H9 (cell line): ENCODE data around the gene DLG1. TPM values are rescaled to one million over a fixed set of nuclear protein-coding genes. Genes with fewer than 3 reads are reported as not detected.

Source experiments
- DNase-seq: peaks from one replicate; pipeline ENCODE4 v3.0.0-alpha.2; 2017
- H2AFZ ChIP-seq: one replicate; pipeline ENCODE4 v1.6.1; 2013; ENCODE audit warnings: mild to moderate bottlenecking, low read length, control low read depth, moderate library complexity
- H2AK5ac ChIP-seq: 2 replicates; pipeline ENCODE4 v1.6.1; 2013; ENCODE audit warnings: low read length, control low read depth, mixed read lengths; ENCODE audit not compliant: insufficient read length
- H2BK120ac ChIP-seq: one replicate; pipeline ENCODE4 v1.6.1; 2013; ENCODE audit warnings: low read depth, mild to moderate bottlenecking, low read length, control low read depth, inconsistent platforms; ENCODE audit not compliant: poor library complexity, severe bottlenecking
- H2BK12ac ChIP-seq: 2 replicates; pipeline ENCODE4 v1.6.1; 2013; ENCODE audit warnings: low read length, control low read depth, mixed read lengths, low read depth; ENCODE audit not compliant: insufficient read length
- H2BK15ac ChIP-seq: 2 replicates; pipeline ENCODE4 v1.6.1; 2013; ENCODE audit warnings: low read depth, low read length, control low read depth
- H2BK20ac ChIP-seq: one replicate; pipeline ENCODE4 v1.6.1; 2013; ENCODE audit warnings: low read depth, mild to moderate bottlenecking, low read length, control low read depth, inconsistent platforms; ENCODE audit not compliant: poor library complexity, severe bottlenecking
- H2BK5ac ChIP-seq: 2 replicates; pipeline ENCODE4 v1.6.1; 2013; ENCODE audit warnings: low read length, control low read depth, mixed read lengths; ENCODE audit not compliant: insufficient read length
- H3K14ac ChIP-seq: 2 replicates; pipeline ENCODE4 v1.6.1; 2013; ENCODE audit warnings: low read length, control low read depth; ENCODE audit not compliant: insufficient read depth
- H3K18ac ChIP-seq: 2 replicates; pipeline ENCODE4 v1.6.1; 2013; ENCODE audit warnings: low read depth, mild to moderate bottlenecking, mixed read lengths, low read length, control low read depth; ENCODE audit not compliant: insufficient read length
- H3K23ac ChIP-seq: 2 replicates; pipeline ENCODE4 v1.6.1; 2013; ENCODE audit warnings: low read length, control low read depth, mixed read lengths, low read depth; ENCODE audit not compliant: insufficient read length
- H3K23me2 ChIP-seq: 2 replicates; pipeline ENCODE4 v1.6.1; 2013; ENCODE audit warnings: low read depth, mild to moderate bottlenecking, mixed read lengths, low read length, control low read depth; ENCODE audit not compliant: insufficient read length, poor library complexity, severe bottlenecking
- H3K27ac ChIP-seq: 2 replicates; pipeline ENCODE4 v1.5.1; 2013; ENCODE audit warnings: low read length, control low read depth, mixed read lengths, low read depth; ENCODE audit not compliant: insufficient read length
- H3K27me3 ChIP-seq: 2 replicates; pipeline ENCODE4 v1.6.1; 2013; ENCODE audit warnings: low read length, control low read depth, inconsistent platforms; ENCODE audit not compliant: insufficient read depth
- H3K4ac ChIP-seq: 2 replicates; pipeline ENCODE4 v1.6.1; 2013; ENCODE audit warnings: low read depth, mild to moderate bottlenecking, control low read depth, inconsistent platforms, low read length, moderate library complexity
- H3K4me1 ChIP-seq: 2 replicates; pipeline ENCODE4 v1.6.1; 2013; ENCODE audit warnings: low read length, control low read depth, inconsistent platforms; ENCODE audit not compliant: insufficient read depth
- H3K4me2 ChIP-seq: 2 replicates; pipeline ENCODE4 v1.6.1; 2013; ENCODE audit warnings: low read length, control low read depth, mixed read lengths; ENCODE audit not compliant: insufficient read length, insufficient read depth
- H3K56ac ChIP-seq: 2 replicates; pipeline ENCODE4 v1.6.1; 2013; ENCODE audit warnings: low read depth, mild to moderate bottlenecking, mixed read lengths, low read length, control low read depth; ENCODE audit not compliant: insufficient read length
- H3K79me1 ChIP-seq: 2 replicates; pipeline ENCODE4 v1.6.1; 2013; ENCODE audit warnings: low read depth, mild to moderate bottlenecking, moderate library complexity, low read length, control low read depth, inconsistent platforms; ENCODE audit not compliant: insufficient read depth, poor library complexity, severe bottlenecking
- H3K79me2 ChIP-seq: 2 replicates; pipeline ENCODE4 v1.6.1; 2013; ENCODE audit warnings: low read length, control low read depth, inconsistent platforms; ENCODE audit not compliant: insufficient read depth
- H3K9ac ChIP-seq: 2 replicates; pipeline ENCODE4 v1.6.1; 2013; ENCODE audit warnings: low read length, control low read depth, mixed read lengths; ENCODE audit not compliant: insufficient read length; ENCODE audit errors: extremely low read depth
- H3K9me3 ChIP-seq: one replicate; pipeline ENCODE4 v1.6.1; 2013; ENCODE audit warnings: low read depth, low read length, inconsistent platforms; ENCODE audit not compliant: control insufficient read depth
- H3T11ph ChIP-seq: one replicate; pipeline ENCODE4 v1.6.1; 2013; ENCODE audit warnings: mild to moderate bottlenecking, low read length, control low read depth, inconsistent platforms
- H4K20me1 ChIP-seq: one replicate; pipeline ENCODE4 v1.6.1; 2013; ENCODE audit not compliant: control insufficient read depth, insufficient read length, insufficient read depth
- H4K5ac ChIP-seq: 2 replicates; pipeline ENCODE4 v1.6.1; 2013; ENCODE audit warnings: low read depth, mild to moderate bottlenecking, mixed read lengths, low read length, control low read depth; ENCODE audit not compliant: insufficient read length
- H4K8ac ChIP-seq: replicated peaks from 2 replicates; pipeline ENCODE4 v1.6.1; 2013; ENCODE audit warnings: low read length, control low read depth, mixed read lengths, low read depth; ENCODE audit not compliant: insufficient read length
- H4K91ac ChIP-seq: 2 replicates; pipeline ENCODE4 v1.6.1; 2013; ENCODE audit warnings: low read depth, mild to moderate bottlenecking, moderate library complexity, mixed read lengths, low read length, control low read depth; ENCODE audit not compliant: insufficient read length
- H3K27ac Mint-ChIP-seq, 3 experiments: 2 replicates in 2 of 3; 3 replicates in 1 of 3; pipeline ENCODE4 v1.8.0; 2020 to 2021; ENCODE audit warnings: mixed read lengths in 3 of 3, mild to moderate bottlenecking in 1 of 3, moderate library complexity in 1 of 3
- H3K27me3 Mint-ChIP-seq: 2 replicates; pipeline ENCODE4 v1.8.0; 2021; ENCODE audit warnings: low read depth, mild to moderate bottlenecking, moderate library complexity, mixed read lengths
- H3K36me3 Mint-ChIP-seq, 3 experiments: 2 replicates in 2 of 3; 3 replicates in 1 of 3; pipeline ENCODE4 v1.8.0; 2020 to 2021; ENCODE audit warnings: low read depth in 3 of 3, mixed read lengths in 3 of 3; ENCODE audit not compliant: insufficient read depth in 1 of 3
- H3K4me1 Mint-ChIP-seq, 2 experiments: 2 replicates each; pipeline ENCODE4 v1.8.0; 2020; ENCODE audit warnings: mixed read lengths in 2 of 2
- H3K4me3 Mint-ChIP-seq, 2 experiments: 2 replicates in 1 of 2; 3 replicates in 1 of 2; pipeline ENCODE4 v1.8.0; 2020 to 2021; ENCODE audit warnings: mild to moderate bottlenecking in 2 of 2, mixed read lengths in 2 of 2, moderate library complexity in 1 of 2
- H3K9me3 Mint-ChIP-seq, 2 experiments: 2 replicates in 1 of 2; 3 replicates in 1 of 2; pipeline ENCODE4 v1.8.0; 2020; ENCODE audit warnings: mild to moderate bottlenecking in 2 of 2, mixed read lengths in 2 of 2, moderate library complexity in 1 of 2
- WGBS: extraction: QIAGEN DNeasy Blood & Tissue Kit; methylation state at CpG from one replicate; pipeline ENCODE4 v1.1.7; 2013; ENCODE audit warnings: missing lambda C conversion rate, low lambda C conversion rate, mixed read lengths; ENCODE audit not compliant: insufficient read length; ENCODE audit errors: extremely low coverage; 5-methylcytosine and 5-hydroxymethylcytosine counted together
- total RNA-seq: library from RNA; stranded (reverse); gene quantifications from 2 replicates; pipeline ENCODE4 v1.2.1, GENCODE V29; 2021
- TF ChIP-seq, protein P1 (sequence below): fragments of 200-600 bp; sonication (generic); conservative IDR thresholded peaks from 3 replicates; pipeline ENCODE4 v1.8.0; 2021; ENCODE audit warnings: antibody characterized with exemption, mild to moderate bottlenecking

The DLG1 gene
- total RNA-seq, 1 experiment from 2014 or later, result 84.1 TPM

GRCh38 chr3:197256836-197257444, 41.5 kb downstream of the DLG1 start:
- no peaks in the 10 kb centered on the region for H4K20me1 ChIP-seq
- no CpG with 5 or more reads among the region's 3 CpGs for WGBS
- H3K27ac Mint-ChIP-seq, result peak overlapping the region in 1 of 3 experiments; percentile 89; a peak in 1 of 7 replicates

More at GRCh38 chr3:197256836-197257444, 41.5 kb downstream of the DLG1 start:
- Mint-ChIP-seq H3K4me3 (no peak overlapping the region), H3K4me1 (peaks cover 16 to 17% of the 10 kb centered on the region in 2 experiments), H3K9me3 (peaks cover 0 to 5% of the 10 kb centered on the region in 2 experiments; a peak in 1 of 5 replicates), H3K36me3 (peaks cover 7 to 15% (median 8%) of the 10 kb centered on the region in 3 experiments; a peak in 6 of 7 replicates), H3K27me3 (no peaks in the 10 kb centered on the region)
- no peak overlapping the region for H2BK12ac ChIP-seq
- no peak overlapping the region for H2BK20ac ChIP-seq
- no peak overlapping the region for H2BK120ac ChIP-seq
- no peak overlapping the region for H3K4me2 ChIP-seq
- H3K18ac ChIP-seq, result no peak overlapping the region
- H3K79me2 ChIP-seq, result peaks cover 6% of the 10 kb centered on the region; the same call in 1 of the 2 replicates
- DNase-seq, result no peak
- no peaks in the 10 kb centered on the region; the same call in 1 of the 2 replicates for H3K4me1 ChIP-seq
- no peak overlapping the region for H3K23ac ChIP-seq
- H2AK5ac ChIP-seq, result no peak overlapping the region
- no peak overlapping the region for H4K8ac ChIP-seq
- H3K14ac ChIP-seq, result no peak overlapping the region
- H3T11ph ChIP-seq, result no peak overlapping the region
- no peaks in the 10 kb centered on the region for H3K27me3 ChIP-seq
- no peaks in the 10 kb centered on the region for H3K9me3 ChIP-seq
- H2BK5ac ChIP-seq, result no peak overlapping the region
- H3K23me2 ChIP-seq, result no peaks in the 10 kb centered on the region
- H3K4ac ChIP-seq, result no peak overlapping the region
- no peak overlapping the region for H4K91ac ChIP-seq
- H3K27ac ChIP-seq, result no peak overlapping the region
- peaks cover 11% of the 10 kb centered on the region for H3K79me1 ChIP-seq
- no peak overlapping the region for H2BK15ac ChIP-seq
- H4K5ac ChIP-seq, result no peak overlapping the region
- no peak overlapping the region for H3K9ac ChIP-seq
- H3K56ac ChIP-seq, result no peak overlapping the region
- no peak overlapping the region for H2AFZ ChIP-seq
- TF ChIP-seq, protein P1, sequence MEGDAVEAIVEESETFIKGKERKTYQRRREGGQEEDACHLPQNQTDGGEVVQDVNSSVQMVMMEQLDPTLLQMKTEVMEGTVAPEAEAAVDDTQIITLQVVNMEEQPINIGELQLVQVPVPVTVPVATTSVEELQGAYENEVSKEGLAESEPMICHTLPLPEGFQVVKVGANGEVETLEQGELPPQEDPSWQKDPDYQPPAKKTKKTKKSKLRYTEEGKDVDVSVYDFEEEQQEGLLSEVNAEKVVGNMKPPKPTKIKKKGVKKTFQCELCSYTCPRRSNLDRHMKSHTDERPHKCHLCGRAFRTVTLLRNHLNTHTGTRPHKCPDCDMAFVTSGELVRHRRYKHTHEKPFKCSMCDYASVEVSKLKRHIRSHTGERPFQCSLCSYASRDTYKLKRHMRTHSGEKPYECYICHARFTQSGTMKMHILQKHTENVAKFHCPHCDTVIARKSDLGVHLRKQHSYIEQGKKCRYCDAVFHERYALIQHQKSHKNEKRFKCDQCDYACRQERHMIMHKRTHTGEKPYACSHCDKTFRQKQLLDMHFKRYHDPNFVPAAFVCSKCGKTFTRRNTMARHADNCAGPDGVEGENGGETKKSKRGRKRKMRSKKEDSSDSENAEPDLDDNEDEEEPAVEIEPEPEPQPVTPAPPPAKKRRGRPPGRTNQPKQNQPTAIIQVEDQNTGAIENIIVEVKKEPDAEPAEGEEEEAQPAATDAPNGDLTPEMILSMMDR, result peak; percentile 84
